ENCODE data around the gene ZNF709.
"Not testable (repeated sequence)": the region's sequence is repeated elsewhere in the genome, so short reads cannot be mapped to it uniquely, and the experiment has no call there.

The ZNF709 gene

GRCh38 chr19:12425236-12425887, 59.3 kb downstream of the ZNF709 start:
- no peak overlapping the region for H3K4me3 ChIP-seq (replicated peaks; ENCODE audit: low read depth, low read length)
- DNase-seq (ENCODE audit: extremely low read depth, low read depth): no peak
- TF ChIP-seq, protein P1, sequence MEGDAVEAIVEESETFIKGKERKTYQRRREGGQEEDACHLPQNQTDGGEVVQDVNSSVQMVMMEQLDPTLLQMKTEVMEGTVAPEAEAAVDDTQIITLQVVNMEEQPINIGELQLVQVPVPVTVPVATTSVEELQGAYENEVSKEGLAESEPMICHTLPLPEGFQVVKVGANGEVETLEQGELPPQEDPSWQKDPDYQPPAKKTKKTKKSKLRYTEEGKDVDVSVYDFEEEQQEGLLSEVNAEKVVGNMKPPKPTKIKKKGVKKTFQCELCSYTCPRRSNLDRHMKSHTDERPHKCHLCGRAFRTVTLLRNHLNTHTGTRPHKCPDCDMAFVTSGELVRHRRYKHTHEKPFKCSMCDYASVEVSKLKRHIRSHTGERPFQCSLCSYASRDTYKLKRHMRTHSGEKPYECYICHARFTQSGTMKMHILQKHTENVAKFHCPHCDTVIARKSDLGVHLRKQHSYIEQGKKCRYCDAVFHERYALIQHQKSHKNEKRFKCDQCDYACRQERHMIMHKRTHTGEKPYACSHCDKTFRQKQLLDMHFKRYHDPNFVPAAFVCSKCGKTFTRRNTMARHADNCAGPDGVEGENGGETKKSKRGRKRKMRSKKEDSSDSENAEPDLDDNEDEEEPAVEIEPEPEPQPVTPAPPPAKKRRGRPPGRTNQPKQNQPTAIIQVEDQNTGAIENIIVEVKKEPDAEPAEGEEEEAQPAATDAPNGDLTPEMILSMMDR (IDR thresholded peaks at IDR 0.05; ENCODE audit: low read depth, low read length, missing control alignments): no peak

DNA sequence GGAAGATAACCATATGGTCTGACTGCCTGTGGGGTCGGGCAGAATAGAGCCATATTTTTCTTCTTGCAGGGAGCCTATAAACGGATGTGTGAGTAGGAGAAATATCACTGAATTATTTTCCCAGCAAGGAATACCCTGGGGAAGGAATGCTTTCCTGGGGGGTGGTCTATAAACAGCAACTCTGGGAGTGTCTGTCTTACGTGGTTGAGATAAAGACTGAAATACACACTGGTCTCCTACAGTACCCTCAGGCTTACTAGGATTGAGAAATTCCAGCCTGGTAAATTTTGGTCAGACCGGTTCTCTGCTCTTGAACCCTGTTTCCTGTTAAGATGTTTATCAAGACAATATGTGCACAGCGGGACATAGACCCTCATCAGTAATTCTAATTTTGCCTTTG, 67.3 kb downstream of the ZNF709 start:
- DNase-seq (ENCODE audit: extremely low read depth, low read depth); H3K4me3 ChIP-seq (replicated peaks; ENCODE audit: low read depth, low read length): not testable (repeated sequence)

- H3K4me3 ChIP-seq (replicated peaks; ENCODE audit: low read depth, low read length): no peak overlapping the region
- DNase-seq (ENCODE audit: extremely low read depth, low read depth): no peak
- TF ChIP-seq, protein P1 (IDR thresholded peaks at IDR 0.05; ENCODE audit: low read depth, low read length, missing control alignments): no peak
Observed at GRCh38 chr19:12411893-12412292, 72.7 kb downstream of the ZNF709 start.

All from HFF-Myc (cell line).